Neural cell (in vitro differentiated cells): ENCODE data around the gene SMS. TPM values are rescaled to one million over a fixed set of nuclear protein-coding genes. Genes with fewer than 3 reads are reported as not detected.

ENCODE experiments used
- H2AFZ ChIP-seq: fragments of 200-600, 300-800 bp; sonication (generic), shearing (Covaris generic); 2 replicates; pipeline ENCODE4 v1.6.0; 2014; ENCODE audit warnings: low read depth, mild to moderate bottlenecking, antibody characterized with exemption, low read length, moderate library complexity
- H3F3A ChIP-seq: fragments of 200-600 bp; shearing (Covaris generic); 2 replicates; pipeline ENCODE4 v1.6.1; 2016; ENCODE audit warnings: mild to moderate bottlenecking, moderate library complexity, mixed read lengths, antibody characterized with exemption, low read length; ENCODE audit not compliant: insufficient read depth, poor library complexity, severe bottlenecking
- H3K27ac ChIP-seq: fragments of 200-600, 300-800 bp; sonication (generic), shearing (Covaris generic); 2 replicates; pipeline ENCODE4 v1.5.1; 2014; ENCODE audit warnings: mild to moderate bottlenecking, low read length, moderate library complexity
- H3K27me3 ChIP-seq: fragments of 300-800, 200-600 bp; sonication (generic), shearing (Covaris generic); 2 replicates; pipeline ENCODE4 v1.6.0; 2014; ENCODE audit warnings: mild to moderate bottlenecking, low read depth, low read length, moderate library complexity; ENCODE audit not compliant: insufficient read depth
- H3K36me3 ChIP-seq: fragments of 300-800, 200-600 bp; sonication (generic), shearing (Covaris generic); 2 replicates; pipeline ENCODE4 v1.5.1; 2014; ENCODE audit warnings: mild to moderate bottlenecking, antibody characterized with exemption, low read length, moderate library complexity; ENCODE audit not compliant: insufficient read depth
- H3K4me2 ChIP-seq: fragments of 300-800, 200-600 bp; sonication (generic), shearing (Covaris generic); 2 replicates; pipeline ENCODE4 v1.6.0; 2014; ENCODE audit warnings: mild to moderate bottlenecking, low read length
- H3K4me3 ChIP-seq: fragments of 300-800, 200-600 bp; sonication (generic), shearing (Covaris generic); 2 replicates; pipeline ENCODE4 v1.5.1; 2014; ENCODE audit warnings: mild to moderate bottlenecking, low read length, moderate library complexity
- H3K79me2 ChIP-seq: fragments of 200-600 bp; shearing (Covaris generic); replicated peaks from 2 replicates; pipeline ENCODE4 v1.6.0; 2014; ENCODE audit warnings: mild to moderate bottlenecking, low read length, moderate library complexity; ENCODE audit not compliant: insufficient read depth
- H3K9ac ChIP-seq: fragments of 300-800, 200-600 bp; sonication (generic), shearing (Covaris generic); 2 replicates; pipeline ENCODE4 v1.6.1; 2016; ENCODE audit warnings: mild to moderate bottlenecking, low read length, mixed read lengths
- H3K9me2 ChIP-seq: fragments of 200-600 bp; shearing (Covaris generic); 2 replicates; pipeline ENCODE4 v1.6.1; 2016; ENCODE audit warnings: mild to moderate bottlenecking, low read length, mixed read lengths; ENCODE audit not compliant: insufficient read depth
- H3K9me3 ChIP-seq: fragments of 200-600, 300-800 bp; sonication (generic), shearing (Covaris generic); 2 replicates; pipeline ENCODE4 v1.6.1; 2016; ENCODE audit warnings: mild to moderate bottlenecking, mixed run types, low read length, moderate library complexity, mixed read lengths
- H4K20me1 ChIP-seq: fragments of 200-600 bp; shearing (Covaris generic); 2 replicates; pipeline ENCODE4 v1.6.1; 2016; ENCODE audit warnings: mild to moderate bottlenecking, mixed run types; ENCODE audit not compliant: insufficient read depth
- EP300 ChIP-seq: fragments of 450-650 bp; conservative IDR thresholded peaks from 2 replicates; pipeline ENCODE4 v1.6.1; 2014; ENCODE audit warnings: antibody characterized with exemption, mild to moderate bottlenecking, moderate library complexity; ENCODE audit not compliant: poor library complexity, severe bottlenecking
- EZH2 ChIP-seq: fragments of 200-600, 300-800 bp; shearing (Covaris generic), sonication (generic); IDR thresholded peaks from 2 replicates; pipeline ENCODE4 v1.6.1; 2014; ENCODE audit warnings: antibody characterized with exemption, low read length, borderline replicate concordance, mild to moderate bottlenecking; ENCODE audit not compliant: insufficient read depth, poor library complexity, severe bottlenecking
- MXI1 ChIP-seq: fragments of 450-650 bp; conservative IDR thresholded peaks from 2 replicates; pipeline ENCODE4 v1.6.1; 2014; ENCODE audit warnings: antibody characterized with exemption, mild to moderate bottlenecking; ENCODE audit not compliant: poor library complexity, severe bottlenecking
- POLR2AphosphoS5 ChIP-seq: IDR thresholded peaks from 2 replicates; pipeline ENCODE4 v1.6.1; 2012
- RAD21 ChIP-seq: fragments of 450-650 bp; conservative IDR thresholded peaks from 2 replicates; pipeline ENCODE4 v1.6.1; 2014; ENCODE audit warnings: antibody characterized with exemption, mild to moderate bottlenecking, moderate library complexity
- SMC3 ChIP-seq: fragments of 450-650 bp; conservative IDR thresholded peaks from 2 replicates; pipeline ENCODE4 v1.6.1; 2014; ENCODE audit warnings: antibody characterized with exemption, mild to moderate bottlenecking, moderate library complexity; ENCODE audit not compliant: poor library complexity
- TAF1 ChIP-seq: IDR thresholded peaks from 2 replicates; pipeline ENCODE4 v1.6.1; 2012; ENCODE audit warnings: low read depth
- polyA plus RNA-seq: library from polyadenylated mRNA; depleted of rRNA; stranded (reverse); fragments of >200 nt; gene quantifications from 2 replicates; pipeline ENCODE4 v1.2.3, GENCODE V29; 2014
- TF ChIP-seq, protein P1 (sequence below): IDR thresholded peaks from 2 replicates; pipeline ENCODE4 v1.6.1; 2012; ENCODE audit warnings: borderline replicate concordance
- TF ChIP-seq, protein P2 (sequence below): fragments of 450-650 bp; IDR thresholded peaks from 2 replicates; pipeline ENCODE4 v1.5.1; 2014; ENCODE audit warnings: antibody characterized with exemption, mild to moderate bottlenecking, moderate library complexity; ENCODE audit not compliant: poor library complexity, severe bottlenecking

Gene SMS
- polyA plus RNA-seq, 1 donor from 2014 or later = 101 TPM

- TF ChIP-seq MXI1 (no peak), SMC3 (no peak), EP300 (no peak), RAD21 (no peak), TAF1 (no peak), EZH2 (no peak), POLR2AphosphoS5 (no peak)
- TF ChIP-seq, protein P1, sequence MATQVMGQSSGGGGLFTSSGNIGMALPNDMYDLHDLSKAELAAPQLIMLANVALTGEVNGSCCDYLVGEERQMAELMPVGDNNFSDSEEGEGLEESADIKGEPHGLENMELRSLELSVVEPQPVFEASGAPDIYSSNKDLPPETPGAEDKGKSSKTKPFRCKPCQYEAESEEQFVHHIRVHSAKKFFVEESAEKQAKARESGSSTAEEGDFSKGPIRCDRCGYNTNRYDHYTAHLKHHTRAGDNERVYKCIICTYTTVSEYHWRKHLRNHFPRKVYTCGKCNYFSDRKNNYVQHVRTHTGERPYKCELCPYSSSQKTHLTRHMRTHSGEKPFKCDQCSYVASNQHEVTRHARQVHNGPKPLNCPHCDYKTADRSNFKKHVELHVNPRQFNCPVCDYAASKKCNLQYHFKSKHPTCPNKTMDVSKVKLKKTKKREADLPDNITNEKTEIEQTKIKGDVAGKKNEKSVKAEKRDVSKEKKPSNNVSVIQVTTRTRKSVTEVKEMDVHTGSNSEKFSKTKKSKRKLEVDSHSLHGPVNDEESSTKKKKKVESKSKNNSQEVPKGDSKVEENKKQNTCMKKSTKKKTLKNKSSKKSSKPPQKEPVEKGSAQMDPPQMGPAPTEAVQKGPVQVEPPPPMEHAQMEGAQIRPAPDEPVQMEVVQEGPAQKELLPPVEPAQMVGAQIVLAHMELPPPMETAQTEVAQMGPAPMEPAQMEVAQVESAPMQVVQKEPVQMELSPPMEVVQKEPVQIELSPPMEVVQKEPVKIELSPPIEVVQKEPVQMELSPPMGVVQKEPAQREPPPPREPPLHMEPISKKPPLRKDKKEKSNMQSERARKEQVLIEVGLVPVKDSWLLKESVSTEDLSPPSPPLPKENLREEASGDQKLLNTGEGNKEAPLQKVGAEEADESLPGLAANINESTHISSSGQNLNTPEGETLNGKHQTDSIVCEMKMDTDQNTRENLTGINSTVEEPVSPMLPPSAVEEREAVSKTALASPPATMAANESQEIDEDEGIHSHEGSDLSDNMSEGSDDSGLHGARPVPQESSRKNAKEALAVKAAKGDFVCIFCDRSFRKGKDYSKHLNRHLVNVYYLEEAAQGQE = no peak
- TF ChIP-seq, protein P2, sequence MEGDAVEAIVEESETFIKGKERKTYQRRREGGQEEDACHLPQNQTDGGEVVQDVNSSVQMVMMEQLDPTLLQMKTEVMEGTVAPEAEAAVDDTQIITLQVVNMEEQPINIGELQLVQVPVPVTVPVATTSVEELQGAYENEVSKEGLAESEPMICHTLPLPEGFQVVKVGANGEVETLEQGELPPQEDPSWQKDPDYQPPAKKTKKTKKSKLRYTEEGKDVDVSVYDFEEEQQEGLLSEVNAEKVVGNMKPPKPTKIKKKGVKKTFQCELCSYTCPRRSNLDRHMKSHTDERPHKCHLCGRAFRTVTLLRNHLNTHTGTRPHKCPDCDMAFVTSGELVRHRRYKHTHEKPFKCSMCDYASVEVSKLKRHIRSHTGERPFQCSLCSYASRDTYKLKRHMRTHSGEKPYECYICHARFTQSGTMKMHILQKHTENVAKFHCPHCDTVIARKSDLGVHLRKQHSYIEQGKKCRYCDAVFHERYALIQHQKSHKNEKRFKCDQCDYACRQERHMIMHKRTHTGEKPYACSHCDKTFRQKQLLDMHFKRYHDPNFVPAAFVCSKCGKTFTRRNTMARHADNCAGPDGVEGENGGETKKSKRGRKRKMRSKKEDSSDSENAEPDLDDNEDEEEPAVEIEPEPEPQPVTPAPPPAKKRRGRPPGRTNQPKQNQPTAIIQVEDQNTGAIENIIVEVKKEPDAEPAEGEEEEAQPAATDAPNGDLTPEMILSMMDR = no peak
- H3K36me3 ChIP-seq = no peaks in the 10 kb centered on the region
- no peaks in the 10 kb centered on the region for H3K79me2 ChIP-seq
- no peak overlapping the region for H2AFZ ChIP-seq
- no peaks in the 10 kb centered on the region for H3K9me3 ChIP-seq
- H3K27me3 ChIP-seq = no peaks in the 10 kb centered on the region
- H3K27ac ChIP-seq = no peak overlapping the region
- H3K4me2 ChIP-seq = no peak overlapping the region
- H4K20me1 ChIP-seq = no peaks in the 10 kb centered on the region
- no peaks in the 10 kb centered on the region for H3K9me2 ChIP-seq
- H3K4me3 ChIP-seq = no peak overlapping the region
- H3F3A ChIP-seq = no peaks in the 10 kb centered on the region
- H3K9ac ChIP-seq = no peak overlapping the region
These were observed 84.1 kb downstream of the SMS start for GRCh38 chrX:22024577-22024976.

DNA sequence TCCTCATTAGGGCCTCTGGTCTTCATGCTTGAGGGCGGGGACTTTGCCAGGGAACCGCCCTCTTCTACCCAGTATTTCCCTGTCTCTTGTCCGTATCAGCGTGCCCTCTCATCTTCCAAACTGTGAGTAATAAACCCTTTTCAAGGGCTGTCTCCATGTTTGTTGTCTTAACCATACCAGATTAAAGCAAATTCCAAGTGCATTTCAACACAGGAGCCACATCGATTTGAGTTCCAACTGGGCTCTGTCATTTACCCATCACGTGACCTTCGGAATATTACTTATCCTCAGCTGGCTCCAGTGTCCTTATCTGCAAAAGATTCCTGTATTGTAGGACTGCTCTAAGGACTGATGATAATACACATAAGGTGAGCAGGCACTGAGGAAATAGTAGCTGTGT lies 85.2 kb downstream of the SMS start:
- Histone ChIP-seq H3K4me3 (no peak overlapping the region), H3K9me2 (no peaks in the 10 kb centered on the region), H3K79me2 (no peaks in the 10 kb centered on the region), H3F3A (no peaks in the 10 kb centered on the region), H3K9me3 (no peaks in the 10 kb centered on the region), H3K27me3 (no peaks in the 10 kb centered on the region), H3K4me2 (no peak overlapping the region), H2AFZ (no peak overlapping the region), H3K27ac (no peak overlapping the region), H3K9ac (no peak overlapping the region), H3K36me3 (no peaks in the 10 kb centered on the region), H4K20me1 (no peaks in the 10 kb centered on the region)
- no peak for TF ChIP-seq MXI1
- TF ChIP-seq POLR2AphosphoS5 = no peak
- TF ChIP-seq EZH2 = no peak
- no peak for TF ChIP-seq EP300
- no peak for TF ChIP-seq SMC3
- TF ChIP-seq RAD21 = no peak
